Motor neuron (in vitro differentiated cells): ENCODE results near the gene HOXD1. TPM values are rescaled to one million over a fixed set of nuclear protein-coding genes. Genes with fewer than 3 reads are reported as not detected.

ENCODE experiments used
- ATAC-seq, 8 experiments: fragments of 200-7000 bp; cut with Tn5 transposase; replicated peaks in 6 of 8; 2 replicates each; pipeline ENCODE4 v1.8.0; 2021; ENCODE audit warnings: mild to moderate bottlenecking in 8 of 8, moderate library complexity in 8 of 8
- H3K27ac ChIP-seq, 2 donors: fragments of 250-450 bp; sonication (Bioruptor Pico); 2 replicates each; pipeline ENCODE4 v1.9.0; 2021; ENCODE audit warnings: antibody characterized with exemption in 2 of 2, mild to moderate bottlenecking in 2 of 2, moderate library complexity in 1 of 2
- H3K4me1 ChIP-seq, 2 donors: fragments of 250-450 bp; sonication (Bioruptor Pico); replicated peaks in 1 of 2; 2 replicates each; pipeline ENCODE4 v1.6.1; 2021; ENCODE audit warnings: antibody characterized with exemption in 2 of 2, mild to moderate bottlenecking in 2 of 2, moderate library complexity in 1 of 2
- H3K4me3 ChIP-seq, 5 donors: fragments of 250-450 bp; sonication (Bioruptor Pico); 2 replicates each; pipeline ENCODE4 v1.9.0; 2021; ENCODE audit warnings: antibody characterized with exemption in 5 of 5, mild to moderate bottlenecking in 5 of 5, moderate library complexity in 4 of 5
- WGBS, 10 experiments: fragments of 450-650 bp; shearing (Covaris generic); methylation state at CpG; one replicate each; pipeline ENCODE4 v1.0.0; 2022; 5-methylcytosine and 5-hydroxymethylcytosine counted together
- in situ Hi-C, 9 experiments: fragments of 400-800 bp; cut with MboI; loops; one replicate each; pipeline ENCODE4 v1.15.0; 2021; ENCODE audit warnings: low sequenced_read_pairs in 9 of 9, low pct_unique_long_range_greater_than_20kb in 2 of 9; ENCODE audit not compliant: unreplicated experiment in 9 of 9
- total RNA-seq, 8 experiments: library from RNA; unstranded; fragments of 300-600 nt; gene quantifications; 2 replicates each; pipeline versions ENCODE4 v1.2.3 to v1.2.4, GENCODE V29; 2022

Gene HOXD1
- total RNA-seq, 8 experiments from 2014 or later = 0.43 to 6.2 (median 2.6) TPM

DNA sequence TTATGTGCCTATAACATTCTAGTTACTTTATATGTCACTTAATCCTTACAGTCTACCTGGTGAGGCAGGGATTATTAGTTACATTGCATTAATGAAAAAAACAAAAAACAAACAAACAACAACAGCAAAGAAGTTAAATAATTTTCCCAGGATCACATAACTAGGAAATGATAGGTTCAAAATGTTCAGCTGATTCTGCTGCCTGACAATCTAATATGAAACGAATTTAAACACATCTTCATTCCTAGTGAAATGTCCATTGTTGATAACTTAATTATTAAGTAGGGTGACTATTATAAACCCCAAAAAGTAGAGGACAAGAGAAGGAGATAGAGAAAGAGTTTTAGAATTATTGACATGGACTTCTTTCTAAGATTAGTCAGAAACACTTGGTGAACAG lies 22.6 kb downstream of the HOXD1 start:
- in situ Hi-C loops = no loop called here

DNA sequence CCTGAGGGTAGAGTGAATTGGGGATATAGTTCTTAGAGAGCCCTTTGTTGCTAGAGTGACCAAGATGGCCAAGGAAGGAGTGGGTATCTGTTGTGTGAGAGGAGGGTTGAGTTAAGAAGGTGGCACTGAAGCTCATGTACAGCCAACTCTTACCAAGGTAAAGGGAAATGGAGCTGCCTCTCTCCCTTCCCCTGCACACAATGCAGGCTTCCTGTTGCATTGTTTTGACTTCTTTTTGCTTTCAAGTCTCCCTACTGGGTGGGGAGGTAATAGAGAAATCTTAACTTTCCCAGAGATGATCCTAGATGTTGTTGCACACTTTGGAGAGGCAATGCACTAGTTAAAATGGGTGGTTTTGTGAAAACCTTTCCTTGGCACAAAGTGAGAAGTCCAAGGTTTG lies 23.8 kb downstream of the HOXD1 start:
- peaks cover 0 to 10% of the 10 kb centered on the region in 2 donors for H3K4me1 ChIP-seq
- no peak for ATAC-seq
- H3K27ac ChIP-seq = no peak overlapping the region
- in situ Hi-C loops = no loop called here
- H3K4me3 ChIP-seq = no peak overlapping the region

More for the DNA sequence above, 22.6 kb downstream of the HOXD1 start:
- Histone ChIP-seq H3K4me3 (no peak overlapping the region), H3K27ac (no peak overlapping the region), H3K4me1 (peaks cover 0 to 7% of the 10 kb centered on the region in 2 donors)
- no peak for ATAC-seq
- WGBS, 10 experiments = 10 to 100% (median 75%) methylated on average over 1 of the region's 1 CpG; no CpG with 5 or more reads in 2 of the 10 experiments

DNA sequence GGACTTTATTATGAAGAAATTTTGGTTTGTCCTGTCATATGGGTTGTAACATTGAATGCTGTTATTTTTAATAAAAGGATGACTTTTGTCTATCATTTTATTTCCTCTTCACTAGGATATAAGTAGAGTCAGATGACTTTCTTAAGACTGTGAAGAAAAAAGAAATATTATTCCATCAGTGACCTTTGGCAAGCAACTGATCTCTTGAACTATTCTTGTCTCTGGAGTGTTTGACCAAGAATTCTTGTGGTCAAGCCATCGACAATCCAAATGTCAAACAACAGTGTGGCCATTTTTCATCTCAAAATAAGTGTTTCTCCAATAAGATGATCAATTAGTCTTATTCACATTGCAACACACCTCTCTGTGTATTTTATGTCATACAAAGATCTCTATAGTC lies 24.9 kb downstream of the HOXD1 start:
- no peak overlapping the region for H3K27ac ChIP-seq
- peaks cover 0 to 10% of the 10 kb centered on the region in 2 donors for H3K4me1 ChIP-seq
- no peak overlapping the region for H3K4me3 ChIP-seq
- in situ Hi-C loops = no loop called here
- no peak for ATAC-seq
- WGBS, 10 experiments = 33 to 100% (median 83%) methylated on average over 1 of the region's 1 CpG; no CpG with 5 or more reads in 2 of the 10 experiments

DNA sequence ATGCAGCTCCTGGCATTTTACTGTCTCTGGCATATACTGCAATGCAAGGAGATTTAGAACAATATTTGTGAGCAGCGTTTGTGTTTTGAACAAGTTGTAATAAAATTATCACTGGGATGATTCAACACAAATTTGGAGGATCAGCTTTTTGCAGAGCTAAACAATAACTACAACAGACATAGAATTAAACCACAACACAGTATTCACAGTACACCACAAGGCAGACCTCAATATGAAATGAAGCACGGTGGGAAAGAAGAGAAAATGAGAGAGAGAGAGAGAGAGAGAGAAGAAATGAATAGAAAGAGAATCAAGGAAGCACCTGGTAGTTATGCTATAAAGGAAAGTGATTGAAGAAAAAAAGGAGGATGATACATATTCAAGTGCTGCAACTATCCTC lies 39.4 kb downstream of the HOXD1 start:
- WGBS, 10 experiments = 33 to 100% (median 70%) methylated on average over 2 of the region's 2 CpGs
- Histone ChIP-seq H3K27ac (no peak overlapping the region), H3K4me1 (no peaks in the 10 kb centered on the region), H3K4me3 (no peak overlapping the region)
- in situ Hi-C loops = no loop called here
- no peak for ATAC-seq

DNA sequence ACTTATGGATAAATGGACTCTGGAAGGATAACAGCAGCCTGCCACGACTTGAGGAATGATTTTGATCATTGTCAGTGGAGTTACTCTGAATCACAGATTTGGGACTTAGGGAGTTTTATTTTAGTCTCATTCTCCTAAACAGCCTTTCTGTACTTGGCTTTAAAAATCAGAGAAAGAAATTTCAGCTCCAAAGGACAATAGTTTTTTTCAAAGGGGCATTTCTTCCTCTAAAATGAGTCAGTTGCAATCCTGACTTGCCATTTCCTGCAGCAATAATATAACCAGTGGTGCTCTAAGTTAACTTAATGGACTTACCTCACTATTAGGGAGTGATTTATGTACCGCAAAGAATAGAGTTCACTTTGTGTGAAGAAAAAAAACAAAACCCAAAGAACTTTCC lies 45.7 kb downstream of the HOXD1 start:
- Histone ChIP-seq H3K4me1 (no peaks in the 10 kb centered on the region), H3K4me3 (no peak overlapping the region), H3K27ac (no peak overlapping the region)
- ATAC-seq = peak in 1 of 8 experiments; percentile 39
- in situ Hi-C loops = no loop called here
- WGBS, 10 experiments = 40 to 86% (median 50%) methylated on average over 1 to 2 of the region's 2 CpGs; no CpG with 5 or more reads in 5 of the 10 experiments

DNA sequence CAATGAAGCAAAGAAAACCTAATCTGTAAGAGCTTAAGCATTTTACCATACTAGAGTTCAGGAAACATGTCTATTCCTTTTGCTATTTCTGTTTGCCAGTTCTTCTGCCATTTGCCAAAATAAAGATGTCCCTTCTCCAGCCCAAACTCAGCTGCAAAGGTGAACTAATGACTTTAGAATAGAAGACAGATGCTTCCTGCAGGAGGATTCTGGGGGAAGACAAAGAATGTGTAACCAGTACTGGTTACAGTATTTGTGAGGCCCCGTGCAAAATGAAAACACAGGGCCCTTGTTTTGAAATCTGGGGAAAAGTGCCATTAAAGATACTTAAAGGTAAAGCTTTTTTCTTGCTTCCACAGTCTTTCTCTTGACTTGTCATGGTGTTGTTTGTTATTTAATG lies 46.5 kb downstream of the HOXD1 start:
- WGBS, 10 experiments = 0 to 80% (median 60%) methylated on average over 1 of the region's 1 CpG
- Histone ChIP-seq H3K4me1 (no peaks in the 10 kb centered on the region), H3K27ac (no peak overlapping the region), H3K4me3 (no peak overlapping the region)
- no peak for ATAC-seq
- in situ Hi-C loops = no loop called here

DNA sequence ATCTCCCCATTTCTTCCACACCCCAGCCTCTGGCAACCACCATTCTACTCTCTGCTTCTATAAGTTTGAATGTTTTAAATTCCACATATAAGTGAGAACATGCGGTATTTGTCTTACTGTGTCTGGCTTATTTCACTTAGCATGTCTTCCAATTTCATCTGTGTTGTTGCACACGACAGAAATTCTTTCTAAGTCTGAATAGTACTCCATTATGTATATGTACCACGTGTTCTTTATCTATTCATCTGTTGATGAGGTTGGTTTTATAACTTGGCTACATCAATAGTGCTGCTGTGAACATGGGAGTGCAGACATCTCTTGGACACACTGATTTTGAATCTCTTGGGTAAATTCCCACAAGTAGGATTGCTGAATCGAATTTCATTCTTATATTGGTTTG lies 49.0 kb downstream of the HOXD1 start:
- Histone ChIP-seq H3K4me3 (no peak overlapping the region), H3K4me1 (no peaks in the 10 kb centered on the region), H3K27ac (no peak overlapping the region)
- in situ Hi-C loops = no loop called here
- ATAC-seq = peak in 1 of 8 experiments; percentile 59
- 11 to 100% (median 80%) methylated on average over 1 to 4 of the region's 4 CpGs for WGBS, 10 experiments

DNA sequence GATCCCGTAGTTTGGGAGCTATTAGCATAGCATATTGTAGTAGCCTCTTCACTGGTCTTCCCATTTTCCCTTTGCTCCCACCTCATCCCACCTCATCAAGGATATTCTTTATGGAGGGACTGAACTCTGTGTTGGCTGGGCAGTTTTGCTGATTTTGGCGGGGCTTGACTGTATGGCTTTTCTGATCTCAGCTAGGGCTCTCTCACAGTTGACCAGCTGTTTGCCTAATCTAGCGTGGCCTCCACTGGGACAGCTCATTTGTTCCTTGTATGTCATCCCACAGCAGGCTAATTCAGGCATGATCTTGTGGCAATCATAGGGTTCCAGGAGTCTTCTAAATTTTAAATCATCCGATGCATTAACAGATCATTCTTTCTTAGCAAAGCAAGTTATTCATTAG lies 50.6 kb downstream of the HOXD1 start:
- no peak for ATAC-seq
- in situ Hi-C loops = no loop called here
- 61 to 100% (median 89%) methylated on average over 1 to 4 of the region's 4 CpGs for WGBS, 10 experiments
- Histone ChIP-seq H3K4me3 (no peak overlapping the region), H3K27ac (no peak overlapping the region), H3K4me1 (no peaks in the 10 kb centered on the region)

DNA sequence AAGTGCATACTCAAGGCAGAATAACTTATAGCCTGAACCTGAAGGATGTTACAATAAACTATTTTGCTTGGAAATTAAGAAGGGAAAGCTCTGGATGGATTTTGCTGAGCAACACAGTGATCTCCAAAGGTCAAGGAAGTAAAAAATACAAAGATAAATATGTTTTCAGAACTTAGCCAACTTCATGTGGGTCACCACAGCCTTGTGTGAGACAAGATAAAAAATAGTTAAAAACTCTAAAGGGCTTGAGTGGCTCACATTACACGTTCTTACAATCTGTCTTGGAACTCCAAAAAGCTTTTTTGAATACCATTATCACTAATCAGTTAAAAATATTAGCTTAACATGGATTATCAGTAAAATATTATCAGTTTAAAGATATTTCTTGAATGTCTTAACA lies 51.8 kb downstream of the HOXD1 start:
- in situ Hi-C loops = no loop called here
- no peaks in the 10 kb centered on the region for H3K4me1 ChIP-seq
- WGBS, 10 experiments = 0 to 80% (median 44%) methylated on average over 1 of the region's 1 CpG; no CpG with 5 or more reads in 1 of the 10 experiments

More for the DNA sequence above, 51.8 kb downstream of the HOXD1 start:
- no peak for ATAC-seq
- no peak overlapping the region for H3K4me3 ChIP-seq
- H3K27ac ChIP-seq = no peak overlapping the region

Other genes with a start within 250 kb of the HOXD1 start
- gene LNPK, start 186.4 kb upstream of the HOXD1 start, total RNA-seq = 10 to 100 TPM; 12.4 to 51.7 (median 34.9) TPM
- under 1 TPM in 7 of 8 experiments, not detected in 1; 0.04 to 0.21 (median 0.09) TPM for gene EVX2, start 104.7 kb upstream of the HOXD1 start, total RNA-seq
- gene HOXD13, start 95.9 kb upstream of the HOXD1 start, total RNA-seq = 1 to 10 TPM in 1 of 8 experiments, under 1 TPM in 5, not detected in 2; 0.05 to 7.1 (median 0.28) TPM
- 1 to 10 TPM in 1 of 8 experiments, under 1 TPM in 2, not detected in 5; 0.13 to 1.2 (median 0.33) TPM for gene HOXD12, start 88.9 kb upstream of the HOXD1 start, total RNA-seq
- 10 to 100 TPM in 1 of 8 experiments, under 1 TPM in 2, not detected in 5; 0.42 to 38.1 (median 0.52) TPM for gene HOXD11, start 81.4 kb upstream of the HOXD1 start, total RNA-seq
- 10 to 100 TPM in 1 of 8 experiments, 1 to 10 TPM in 1, under 1 TPM in 4, not detected in 2; 0.11 to 22.3 (median 0.61) TPM for gene HOXD10, start 71.9 kb upstream of the HOXD1 start, total RNA-seq
- 10 to 100 TPM in 1 of 8 experiments, 1 to 10 TPM in 7; 2.9 to 11.9 (median 5.7) TPM for gene HOXD9, start 65.9 kb upstream of the HOXD1 start, total RNA-seq
- gene HOXD8, start 59.0 kb upstream of the HOXD1 start, total RNA-seq = 10 to 100 TPM; 18.1 to 45.0 (median 28.9) TPM
- 10 to 100 TPM in 7 of 8 experiments, 1 to 10 TPM in 1; 6.6 to 51.2 (median 20.2) TPM for gene HOXD4, start 37.1 kb upstream of the HOXD1 start, total RNA-seq
- gene HOXD3, start 31.4 kb upstream of the HOXD1 start, total RNA-seq = 10 to 100 TPM in 6 of 8 experiments, 1 to 10 TPM in 2; 8.9 to 47.6 (median 22.3) TPM
- 10 to 100 TPM; 46.0 to 69.5 (median 59.2) TPM for gene MTX2, start 80.8 kb downstream of the HOXD1 start, total RNA-seq